ENCODE measurements around the gene ADGRL2. TPM values are rescaled to one million over a fixed set of nuclear protein-coding genes. Genes with fewer than 3 reads are reported as not detected.

The ADGRL2 gene
- total and polyA plus RNA-seq, 2 donors (not counting 3 experiments of a cell fraction or from before 2014, with no cell fraction given) = 32.7 to 46.1 TPM

GRCh38 chr1:81801651-81802456 lies 1.1 kb downstream of the ADGRL2 start:
- DNase-seq (ENCODE audit: low read depth, low spot score) (peak; percentile 64), FAIRE-seq (no peak)
- no peak for TF ChIP-seq EZH2 (IDR thresholded peaks at IDR 0.05; ENCODE audit: borderline replicate concordance, low read depth, low read length, severe bottlenecking)
- no peak for TF ChIP-seq FOS (IDR thresholded peaks at IDR 0.05; ENCODE audit: borderline replicate concordance, insufficient read depth, low read length)
- TF ChIP-seq POLR2A (IDR thresholded peaks at IDR 0.05; ENCODE audit: low read depth, low read length) = no peak
- TF ChIP-seq JUN (IDR thresholded peaks at IDR 0.05; ENCODE audit: borderline replicate concordance, insufficient read depth, insufficient read length, low read depth) = no peak
- no peak for TF ChIP-seq GATA2 (IDR thresholded peaks at IDR 0.05; ENCODE audit: insufficient read depth, insufficient read length, low read depth, low read length)
- no peak for TF ChIP-seq MAX (IDR thresholded peaks at IDR 0.05; ENCODE audit: insufficient read depth, insufficient read length)
- TF ChIP-seq MYC (IDR thresholded peaks at IDR 0.05; ENCODE audit: low read depth, low read length) = no peak
- TF ChIP-seq CTCF (IDR thresholded peaks at IDR 0.05; ENCODE audit: extremely low read depth in 1 of 2, insufficient read depth in 1 of 2, low read depth in 1 of 2, low read length in 2 of 2) = no peak
- TF ChIP-seq POLR2AphosphoS5 (IDR thresholded peaks at IDR 0.05; ENCODE audit: insufficient read depth, low read depth, low read length) = no peak
- Histone ChIP-seq H3K9me3 (replicated peaks; ENCODE audit: control insufficient read depth, insufficient read depth, low read length) (no peaks in the 10 kb centered on the region), H3K4me2 (ENCODE audit: insufficient read depth, low read length) (peak overlapping the region; percentile 92), H2AFZ (ENCODE audit: low read depth, low read length) (peak overlapping the region; percentile 96), H3K4me3 (replicated peaks in 1 of 3; ENCODE audit: insufficient read depth in 1 of 3, low read depth in 1 of 3, low read length in 3 of 3) (peak overlapping the region; percentile 71 to 99 (median 89)), H3K4me1 (ENCODE audit: control insufficient read depth, extremely low read depth, insufficient read depth, low read length) (peaks cover 10% of the 10 kb centered on the region), H3K9ac (replicated peaks; ENCODE audit: extremely low read depth, insufficient read depth, low read length) (peak overlapping the region; percentile 80), H3K9me1 (replicated peaks; ENCODE audit: control insufficient read depth, extremely low read depth, insufficient read depth, low read length) (no peaks in the 10 kb centered on the region), H4K20me1 (replicated peaks; ENCODE audit: control insufficient read depth, extremely low read depth, insufficient read depth, low read length) (no peaks in the 10 kb centered on the region), H3K27me3 (ENCODE audit: control insufficient read depth in 2 of 2, insufficient read depth in 2 of 2, low read length in 2 of 2) (no peaks in the 10 kb centered on the region), H3K36me3 (ENCODE audit: control insufficient read depth in 2 of 2, extremely low read depth in 1 of 2, insufficient read depth in 2 of 2, low read length in 2 of 2) (no peaks in the 10 kb centered on the region), H3K27ac (ENCODE audit: insufficient read depth, low read depth, low read length) (peak overlapping the region; percentile 79), H3K79me2 (ENCODE audit: control insufficient read depth, insufficient read depth, low read length) (peaks cover 29% of the 10 kb centered on the region)
- dilution Hi-C loops (cut with MboI; ENCODE audit: extremely low pct_ligation_motif_present, low sequenced_read_pairs) (no loop called here), intact Hi-C loops (cut with micrococcal nuclease) (loop anchor here (1.0 to 10.0 kb wide), 13 partner anchors 99 to 1585 kb away; no protein-coding TSS in a partner anchor)
- ChIA-PET CTCF (interaction anchor here (0.9 to 6.6 kb wide), 14 partner anchors 14 to 1584 kb away, joined by 3 to 95 read pairs (median 7); no protein-coding TSS in a partner anchor), POLR2A (interaction anchor here (0.6 to 1.4 kb wide), 2 partner anchors 10 to 985 kb away, joined by 3 read pairs; no protein-coding TSS in a partner anchor)
- TSS peak; percentile 50 for BruUV-seq (replicated peaks)
